Inflammatory macrophage treated with lipopolysaccharide for 4 hours (primary cell): Measurements from ENCODE around the gene NRXN3.

Source experiments
- DNase-seq: peaks from one replicate; pipeline ENCODE4 v3.0.0-alpha.2; 2020

NRXN3 gene

GRCh38 chr14:79515158-79515557 is 1345.0 kb downstream of the NRXN3 start:
- DNase-seq = no peak

GRCh38 chr14:79516009-79516408 is 1345.8 kb downstream of the NRXN3 start:
- DNase-seq = no peak

GRCh38 chr14:79525416-79525815 is 1355.2 kb downstream of the NRXN3 start:
- no peak for DNase-seq

- DNase-seq = no peak
Observed at GRCh38 chr14:79528828-79529416, 1358.7 kb downstream of the NRXN3 start.

GRCh38 chr14:79530555-79530954 is 1360.4 kb downstream of the NRXN3 start:
- no peak for DNase-seq

- no peak for DNase-seq
Observed at GRCh38 chr14:79534703-79535353, 1364.7 kb downstream of the NRXN3 start.

- DNase-seq = no peak
Observed at GRCh38 chr14:79540394-79540793, 1370.2 kb downstream of the NRXN3 start.

- DNase-seq = no peak
Observed at GRCh38 chr14:79542121-79542520, 1371.9 kb downstream of the NRXN3 start.

- no peak for DNase-seq
Observed at GRCh38 chr14:79543348-79543747, 1373.2 kb downstream of the NRXN3 start.

- peak; percentile 2 for DNase-seq
Observed at GRCh38 chr14:79543967-79544697, 1374.0 kb downstream of the NRXN3 start.

GRCh38 chr14:79544698-79545070 is 1374.5 kb downstream of the NRXN3 start:
- no peak for DNase-seq

- DNase-seq = no peak
Observed at GRCh38 chr14:79548836-79549235, 1378.7 kb downstream of the NRXN3 start.

GRCh38 chr14:79549515-79549914 is 1379.3 kb downstream of the NRXN3 start:
- no peak for DNase-seq

GRCh38 chr14:79551523-79551922 is 1381.3 kb downstream of the NRXN3 start:
- no peak for DNase-seq

GRCh38 chr14:79552778-79553177 is 1382.6 kb downstream of the NRXN3 start:
- DNase-seq = no peak

- no peak for DNase-seq
Observed at GRCh38 chr14:79554816-79555215, 1384.6 kb downstream of the NRXN3 start.

GRCh38 chr14:79555429-79555828 is 1385.3 kb downstream of the NRXN3 start:
- no peak for DNase-seq

GRCh38 chr14:79557309-79557708 is 1387.1 kb downstream of the NRXN3 start:
- DNase-seq = no peak

GRCh38 chr14:79562185-79562584 is 1392.0 kb downstream of the NRXN3 start:
- no peak for DNase-seq

GRCh38 chr14:79564371-79564770 is 1394.2 kb downstream of the NRXN3 start:
- DNase-seq = no peak

- DNase-seq = no peak
Observed at GRCh38 chr14:79567306-79567705, 1397.1 kb downstream of the NRXN3 start.

- DNase-seq = no peak
Observed at GRCh38 chr14:79568594-79568993, 1398.4 kb downstream of the NRXN3 start.

GRCh38 chr14:79569072-79569471 is 1398.9 kb downstream of the NRXN3 start:
- no peak for DNase-seq

- DNase-seq = no peak
Observed at GRCh38 chr14:79570648-79571047, 1400.5 kb downstream of the NRXN3 start.
